ENCODE data around the gene NOS3. TPM values are rescaled to one million over a fixed set of nuclear protein-coding genes. Genes with fewer than 3 reads are reported as not detected.
A peak's percentile ranks its signal among the peaks of the same experiment; 100 is the strongest.

Gene NOS3
- total and polyA plus RNA-seq, 9 of the 15 experiments (the other 6 are each of a cell fraction or from before 2014, with no cell fraction given) = 1.1 to 121 (median 23.6) TPM

GRCh38 chr7:150964593-150965111 is 26.2 kb upstream of the NOS3 start (continued):
- TF ChIP-seq ZBTB11 (CRISPR knock-in tag; IDR thresholded peaks at IDR 0.05) (0 out of 6 replicates have a peak, but pooled peaks of 1 of the 3 experiments have one; percentile 37), HMGXB4 (CRISPR knock-in tag; IDR thresholded peaks at IDR 0.05) (peak; percentile 40; the same call in 1 of the 2 replicates), SMARCA5 (IDR thresholded peaks at IDR 0.05) (peak; percentile 56; the same call in 1 of the 2 replicates), ETV5 (CRISPR knock-in tag; IDR thresholded peaks at IDR 0.05; ENCODE audit: low read depth) (0 out of 2 replicates have a peak, but pooled peaks have one; percentile 28), ELF4 (CRISPR knock-in tag; IDR thresholded peaks at IDR 0.05) (peak; percentile 87), ARID2 (IDR thresholded peaks at IDR 0.05) (no peak), THRB (CRISPR knock-in tag; conservative IDR thresholded peaks at IDR 0.05) (0 out of 2 replicates have a peak, but pooled peaks have one; percentile 72), ZNF395 (CRISPR knock-in tag; IDR thresholded peaks at IDR 0.05) (0 out of 2 replicates have a peak, but pooled peaks have one; percentile 30), PKNOX1 (IDR thresholded peaks at IDR 0.05) (peak; percentile 61), HBP1 (CRISPR knock-in tag; IDR thresholded peaks at IDR 0.05) (peak; percentile 80), ZNF324 (CRISPR knock-in tag; IDR thresholded peaks at IDR 0.05) (no peak), MEF2D (tag; conservative IDR thresholded peaks at IDR 0.05; ENCODE audit: low read depth) (peak; percentile 85), CCNT2 (IDR thresholded peaks at IDR 0.05; ENCODE audit: borderline replicate concordance, extremely low read depth, insufficient read length, low read depth, low read length) (peak; percentile 26), SRF (CRISPR knock-in tag; IDR thresholded peaks at IDR 0.05) (no peak), ZNF589 (CRISPR knock-in tag; IDR thresholded peaks at IDR 0.05; ENCODE audit: low read depth) (no peak), ZEB2 (IDR thresholded peaks at IDR 0.05) (no peak)

All from K562 (cell line).